Gastrocnemius medialis (tissue), 4 donors: ENCODE results near the gene LRRC56. TPM values are rescaled to one million over a fixed set of nuclear protein-coding genes. Genes with fewer than 3 reads are reported as not detected.

Source experiments
- ATAC-seq, 2 donors: fragments of 150-250 bp; one replicate each; pipeline ENCODE4 v1.9.1; 2016
- DNase-seq, 2 donors: peaks; one replicate each; pipeline ENCODE4 v3.0.0-alpha.2; 2019
- H3K27ac ChIP-seq, 4 donors: fragments of 200-600 bp; sonication (generic); 1 replicate in 1 of 4; 2 replicates in 3 of 4; pipeline ENCODE4 v1.5.1; 2016 to 2018; ENCODE audit warnings: mild to moderate bottlenecking in 2 of 4, moderate library complexity in 1 of 4
- H3K27me3 ChIP-seq, 3 donors: fragments of 200-600 bp; sonication (generic) in 2 of 3; 1 replicate in 1 of 3; 2 replicates in 2 of 3; pipeline versions ENCODE4 v1.5.1 to v1.6.0; 2016 to 2019; ENCODE audit warnings: mild to moderate bottlenecking in 1 of 3, moderate library complexity in 1 of 3
- H3K36me3 ChIP-seq, 2 donors: fragments of 200-600 bp; sonication (generic) in 1 of 2; one replicate each; pipeline ENCODE4 v1.5.1; 2017 to 2018
- H3K4me1 ChIP-seq, 2 donors: fragments of 200-600 bp; sonication (generic) in 1 of 2; one replicate each; pipeline ENCODE4 v1.5.1; 2016 to 2017; ENCODE audit warnings: mild to moderate bottlenecking in 2 of 2
- H3K4me3 ChIP-seq, 4 donors: fragments of 200-600 bp; sonication (generic) in 3 of 4; 1 replicate in 1 of 4; 2 replicates in 3 of 4; pipeline ENCODE4 v1.5.1; 2016 to 2019; ENCODE audit warnings: mild to moderate bottlenecking in 2 of 4
- H3K9me3 ChIP-seq, 3 donors: fragments of 200-600 bp; sonication (generic) in 2 of 3; 1 replicate in 1 of 3; 2 replicates in 2 of 3; pipeline ENCODE4 v1.5.1; 2016 to 2019
- POLR2A ChIP-seq, 2 donors: fragments of 450-650 bp; IDR thresholded peaks; one replicate each; pipeline ENCODE4 v1.6.1; 2017; ENCODE audit warnings: antibody characterized with exemption in 2 of 2, mild to moderate bottlenecking in 2 of 2, moderate library complexity in 2 of 2
- in situ Hi-C, 4 donors: fragments of 200-750 bp; cut with MboI; loops; one replicate each; pipeline versions ENCODE4 v1.15.0 to v1.8.0; 2017; ENCODE audit warnings: low sequenced_read_pairs in 4 of 4
- intact Hi-C: fragments of 100-400 bp; cut with DNase I; formaldehyde crosslinking; loops from one replicate; pipeline ENCODE4 v1.15.1; 2023; ENCODE audit warnings: low total_unique reads
- total RNA-seq, 4 donors: library from RNA; depleted of rRNA; stranded (reverse); fragments of >200 nt; gene quantifications; one replicate each; pipeline versions ENCODE4 v1.1.0 to v1.2.3, GENCODE V29; 2016
- TF ChIP-seq, protein P1 (sequence below), 5 experiments: fragments of 450-650 bp in 3 of 5; fragments of 200-600 bp in 2 of 5; sonication (generic) in 2 of 5; IDR thresholded peaks in 4 of 5; conservative IDR thresholded peaks in 1 of 5; 1 replicate in 4 of 5; 2 replicates in 1 of 5; pipeline ENCODE4 v1.5.1; 2016 to 2019; ENCODE audit warnings: antibody characterized with exemption in 5 of 5, mild to moderate bottlenecking in 3 of 5, moderate library complexity in 3 of 5

Gene LRRC56
- total RNA-seq, 4 donors from 2014 or later, result 0.29 to 0.36 TPM; not detected in 2

DNA sequence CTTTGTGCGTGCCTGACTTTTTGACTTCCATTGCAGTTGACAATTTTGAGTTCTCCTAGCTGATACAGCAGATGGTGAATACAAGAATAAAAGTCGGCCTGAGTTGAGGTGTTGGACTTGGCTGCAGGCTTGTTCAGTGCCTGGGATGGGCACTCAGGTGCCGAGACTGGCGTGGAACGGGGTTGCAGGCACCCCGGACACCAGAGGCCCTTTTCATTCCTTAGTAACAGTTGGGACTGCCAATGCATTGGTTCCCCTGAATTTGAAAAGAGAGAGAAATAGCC is 40.2 kb downstream of the LRRC56 start:
- no peaks in the 10 kb centered on the region for H3K36me3 ChIP-seq
- intact Hi-C loops (loop anchor here (1.0 to 2.0 kb wide), 3 partner anchors 35 to 51 kb away; partner anchors contain the start of gene HRAS), in situ Hi-C loops (no loop called here)
- H3K27ac ChIP-seq, result peak overlapping the region; percentile 94 to 99 (median 96)
- TF ChIP-seq, protein P1, sequence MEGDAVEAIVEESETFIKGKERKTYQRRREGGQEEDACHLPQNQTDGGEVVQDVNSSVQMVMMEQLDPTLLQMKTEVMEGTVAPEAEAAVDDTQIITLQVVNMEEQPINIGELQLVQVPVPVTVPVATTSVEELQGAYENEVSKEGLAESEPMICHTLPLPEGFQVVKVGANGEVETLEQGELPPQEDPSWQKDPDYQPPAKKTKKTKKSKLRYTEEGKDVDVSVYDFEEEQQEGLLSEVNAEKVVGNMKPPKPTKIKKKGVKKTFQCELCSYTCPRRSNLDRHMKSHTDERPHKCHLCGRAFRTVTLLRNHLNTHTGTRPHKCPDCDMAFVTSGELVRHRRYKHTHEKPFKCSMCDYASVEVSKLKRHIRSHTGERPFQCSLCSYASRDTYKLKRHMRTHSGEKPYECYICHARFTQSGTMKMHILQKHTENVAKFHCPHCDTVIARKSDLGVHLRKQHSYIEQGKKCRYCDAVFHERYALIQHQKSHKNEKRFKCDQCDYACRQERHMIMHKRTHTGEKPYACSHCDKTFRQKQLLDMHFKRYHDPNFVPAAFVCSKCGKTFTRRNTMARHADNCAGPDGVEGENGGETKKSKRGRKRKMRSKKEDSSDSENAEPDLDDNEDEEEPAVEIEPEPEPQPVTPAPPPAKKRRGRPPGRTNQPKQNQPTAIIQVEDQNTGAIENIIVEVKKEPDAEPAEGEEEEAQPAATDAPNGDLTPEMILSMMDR (IDR thresholded peaks at IDR 0.05 in 4 of 5, conservative IDR thresholded peaks at IDR 0.05 in 1 of 5), result no peak
- TF ChIP-seq POLR2A (IDR thresholded peaks at IDR 0.05), result no peak
- DNase-seq (no peak), ATAC-seq (no peak)
- peaks cover 42 to 72% of the 10 kb centered on the region in 2 donors for H3K4me1 ChIP-seq
- peak overlapping the region; percentile 73 to 84 (median 76) for H3K4me3 ChIP-seq
- H3K9me3 ChIP-seq, result no peaks in the 10 kb centered on the region
- H3K27me3 ChIP-seq, result no peaks in the 10 kb centered on the region

- H3K9me3 ChIP-seq, result no peaks in the 10 kb centered on the region
- H3K36me3 ChIP-seq, result peaks cover 0 to 7% of the 10 kb centered on the region in 2 donors
- H3K4me3 ChIP-seq, result peak overlapping the region; percentile 73 to 84 (median 76)
- peak overlapping the region in 3 of 4 donors; percentile 94 to 99 (median 97) for H3K27ac ChIP-seq
- ATAC-seq, result no peak
- in situ Hi-C loops (no loop called here), intact Hi-C loops (no loop called here)
- no peaks in the 10 kb centered on the region for H3K27me3 ChIP-seq
- peaks cover 42 to 64% of the 10 kb centered on the region in 2 donors for H3K4me1 ChIP-seq
- DNase-seq, result no peak
- TF ChIP-seq, protein P1 (IDR thresholded peaks at IDR 0.05 in 4 of 5, conservative IDR thresholded peaks at IDR 0.05 in 1 of 5), result no peak
- no peak for TF ChIP-seq POLR2A (IDR thresholded peaks at IDR 0.05)
Measured at GRCh38 chr11:578276-579035, 41.1 kb downstream of the LRRC56 start.

DNA sequence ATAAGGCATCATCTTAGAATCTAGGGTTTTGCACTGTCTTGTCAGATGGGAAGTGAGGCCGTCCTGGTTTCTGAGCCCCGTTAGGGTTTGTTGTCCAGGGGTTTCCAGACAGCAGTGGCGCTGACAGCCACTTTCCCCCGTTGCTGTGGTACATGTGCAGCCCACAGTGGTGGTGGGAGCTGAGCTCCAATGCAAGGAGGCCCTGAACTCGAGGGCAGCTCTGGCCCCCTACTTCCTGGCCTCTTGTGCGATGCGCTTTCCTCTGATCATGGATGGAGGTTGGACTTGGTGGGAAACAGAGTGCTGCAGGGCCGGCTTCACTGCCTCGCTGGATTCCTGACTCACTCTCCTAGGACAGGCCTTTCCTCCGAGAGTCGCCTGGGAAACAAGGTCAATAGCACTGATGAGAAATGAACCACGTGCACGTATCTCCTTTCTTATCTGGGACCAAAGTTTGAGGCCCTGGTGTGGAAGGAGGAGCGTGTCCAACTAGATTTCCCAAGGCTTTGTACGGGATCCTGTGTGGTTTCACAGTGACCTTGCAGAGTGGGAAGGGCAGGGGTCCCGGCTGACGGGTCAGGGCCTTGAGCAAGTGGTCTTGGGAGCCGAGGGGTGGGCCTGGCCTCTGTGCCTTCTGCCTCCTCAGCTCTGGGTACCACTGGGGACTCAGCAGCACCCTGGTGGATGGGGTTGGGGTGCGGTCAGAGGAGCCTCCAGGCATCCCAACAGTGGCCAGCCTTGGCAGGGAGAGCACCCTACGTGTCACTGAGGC is 42.7 kb downstream of the LRRC56 start:
- TF ChIP-seq, protein P1 (IDR thresholded peaks at IDR 0.05 in 4 of 5, conservative IDR thresholded peaks at IDR 0.05 in 1 of 5), result no peak
- TF ChIP-seq POLR2A (IDR thresholded peaks at IDR 0.05), result no peak
- DNase-seq, result no peak
- in situ Hi-C loops, result no loop called here
- no peaks in the 10 kb centered on the region for H3K9me3 ChIP-seq
- H3K4me3 ChIP-seq, result no peak overlapping the region
- peaks cover 0 to 17% of the 10 kb centered on the region in 2 donors for H3K36me3 ChIP-seq
- H3K4me1 ChIP-seq, result peaks cover 39 to 55% of the 10 kb centered on the region in 2 donors
- intact Hi-C loops, result no loop called here
- H3K27ac ChIP-seq, result no peak overlapping the region
- no peak for ATAC-seq
- H3K27me3 ChIP-seq, result no peaks in the 10 kb centered on the region

DNA sequence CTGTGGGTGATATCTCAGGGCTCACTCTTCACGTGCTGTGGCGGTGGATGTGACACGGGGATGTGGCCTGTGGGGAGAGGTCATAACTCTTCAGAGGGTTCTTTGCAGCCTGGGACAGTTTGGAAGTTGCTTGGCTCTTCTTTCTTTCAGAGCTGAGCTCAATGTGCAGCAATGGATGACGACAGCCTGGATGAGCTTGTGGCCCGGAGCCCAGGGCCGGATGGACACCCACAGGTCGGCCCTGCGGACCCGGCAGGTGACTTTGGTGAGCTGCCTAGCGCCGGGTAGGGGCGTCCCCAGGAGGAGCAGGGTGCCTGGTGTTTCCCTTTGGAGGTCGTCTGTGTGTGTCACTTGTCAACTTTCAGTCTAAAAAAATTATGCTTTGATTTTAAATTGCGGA is 44.0 kb downstream of the LRRC56 start:
- in situ Hi-C loops, result no loop called here
- H3K4me1 ChIP-seq, result peaks cover 36 to 52% of the 10 kb centered on the region in 2 donors
- H3K4me3 ChIP-seq, result no peak overlapping the region
- ATAC-seq (no peak), DNase-seq (no peak)
- H3K36me3 ChIP-seq, result peaks cover 0 to 24% of the 10 kb centered on the region in 2 donors
- no peak for TF ChIP-seq POLR2A (IDR thresholded peaks at IDR 0.05)
- TF ChIP-seq, protein P1 (IDR thresholded peaks at IDR 0.05 in 4 of 5, conservative IDR thresholded peaks at IDR 0.05 in 1 of 5), result no peak
- intact Hi-C loops, result no loop called here
- H3K9me3 ChIP-seq, result no peaks in the 10 kb centered on the region
- no peak overlapping the region for H3K27ac ChIP-seq
- no peaks in the 10 kb centered on the region for H3K27me3 ChIP-seq
